ENCODE data around the gene LCT.

The LCT gene

DNA sequence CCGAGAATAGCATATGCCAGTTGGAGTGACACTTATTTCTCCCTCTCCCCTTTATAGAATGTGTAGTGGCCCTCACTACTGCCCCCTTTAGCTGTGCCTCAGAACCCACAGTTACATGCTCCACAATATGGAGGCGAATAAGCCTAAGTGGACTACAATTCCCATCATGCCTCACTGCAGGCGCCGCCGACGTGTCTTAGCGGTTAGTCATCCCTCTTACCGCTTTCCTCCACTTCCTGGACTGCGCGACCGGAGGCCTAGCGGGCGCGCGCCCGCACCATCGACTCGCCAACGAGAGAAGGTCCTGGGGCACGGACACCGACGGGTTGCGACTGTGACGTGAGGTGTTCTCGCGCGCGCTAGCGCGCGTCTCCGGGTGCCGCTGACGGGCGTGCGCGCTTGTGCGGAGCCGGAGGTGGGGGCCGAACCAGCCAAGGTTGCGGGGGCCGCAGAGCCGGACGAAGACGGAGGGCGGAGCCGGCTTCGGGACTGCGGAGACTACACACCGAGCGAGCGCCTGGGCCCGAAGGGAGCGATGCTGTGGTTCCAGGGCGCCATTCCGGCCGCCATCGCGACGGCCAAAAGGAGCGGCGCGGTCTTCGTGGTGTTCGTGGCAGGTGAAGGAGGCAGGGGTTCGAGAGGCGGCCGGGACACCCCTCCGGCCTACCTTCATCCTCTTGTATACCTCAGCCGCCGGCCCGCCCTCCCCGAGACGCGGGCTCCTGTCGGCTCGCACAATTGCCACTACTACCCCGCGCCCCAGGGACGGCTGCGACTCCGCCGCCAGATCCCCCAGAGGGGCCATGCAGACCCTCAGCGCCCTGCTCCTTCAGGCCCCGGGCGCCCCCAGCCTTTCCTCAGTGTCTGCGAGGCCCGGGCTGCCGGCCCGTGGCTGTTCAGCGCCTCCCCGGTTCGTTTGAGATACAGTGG lies 95.3 kb downstream of the LCT start, which contains the start of gene UBXN4:
Gene UBXN4, plus strand, starts transcription at position 461 of the 930 bp plus-strand sequence. Its CDS starts 75 bp downstream, at position 536.
- DNase-seq (ENCODE audit: low read depth) = peak; percentile 99

GRCh38 chr2:135741043-135741394 lies 96.0 kb downstream of the LCT start:
- DNase-seq (ENCODE audit: low read depth) = no peak

DNA sequence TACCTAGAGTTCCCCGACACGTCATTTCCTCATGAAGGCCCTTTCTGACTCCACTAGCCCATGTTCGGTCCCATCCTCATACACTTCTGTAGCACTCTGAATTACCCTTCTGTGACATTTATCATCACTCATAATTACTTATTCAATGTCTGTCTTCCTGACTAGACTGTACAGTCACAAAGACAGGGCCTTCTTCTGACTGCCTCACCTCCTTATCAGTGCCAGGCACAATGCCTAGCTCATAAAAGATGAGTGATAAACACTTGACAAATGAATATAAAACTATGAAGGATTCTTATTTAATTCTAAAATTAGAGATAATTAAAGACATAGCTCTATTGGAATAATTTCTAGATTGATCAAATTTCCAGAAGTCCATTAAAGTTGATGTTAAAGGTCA lies 96.8 kb downstream of the LCT start:
- DNase-seq (ENCODE audit: low read depth) = no peak
